Neural crest cell (in vitro differentiated cells): ENCODE results near the gene FOXK1. TPM values are rescaled to one million over a fixed set of nuclear protein-coding genes. Genes with fewer than 3 reads are reported as not detected.

Source experiments
- DNase-seq: peaks from one replicate; pipeline ENCODE4 v3.0.0; 2021; ENCODE audit warnings: low read depth, mixed read lengths, low spot score
- H3K27ac Mint-ChIP-seq: one replicate; pipeline ENCODE4 v1.8.0; 2021; ENCODE audit warnings: mild to moderate bottlenecking, mixed read lengths; ENCODE audit not compliant: unreplicated experiment
- H3K27me3 Mint-ChIP-seq: 2 replicates; pipeline ENCODE4 v1.8.0; 2021; ENCODE audit warnings: low read depth, mild to moderate bottlenecking, mixed read lengths
- H3K36me3 Mint-ChIP-seq: 2 replicates; pipeline ENCODE4 v1.8.0; 2021; ENCODE audit warnings: low read depth, mild to moderate bottlenecking, mixed read lengths
- H3K4me1 Mint-ChIP-seq: 2 replicates; pipeline ENCODE4 v1.8.0; 2021; ENCODE audit warnings: mixed read lengths
- H3K4me3 Mint-ChIP-seq: one replicate; pipeline ENCODE4 v1.8.0; 2021; ENCODE audit warnings: mild to moderate bottlenecking, mixed read lengths
- H3K9me3 Mint-ChIP-seq: 2 replicates; pipeline ENCODE4 v1.8.0; 2021; ENCODE audit warnings: mixed read lengths
- total RNA-seq: library from RNA; stranded (reverse); gene quantifications from 2 replicates; pipeline ENCODE4 v1.2.1, GENCODE V29; 2021
- TF ChIP-seq, protein P1 (sequence below): fragments of 200-600 bp; sonication (generic); conservative IDR thresholded peaks from 2 replicates; pipeline ENCODE4 v1.5.0; 2021; ENCODE audit warnings: antibody characterized with exemption, mild to moderate bottlenecking

Gene FOXK1
- total RNA-seq, 1 donor from 2014 or later: 29.1 TPM

DNA sequence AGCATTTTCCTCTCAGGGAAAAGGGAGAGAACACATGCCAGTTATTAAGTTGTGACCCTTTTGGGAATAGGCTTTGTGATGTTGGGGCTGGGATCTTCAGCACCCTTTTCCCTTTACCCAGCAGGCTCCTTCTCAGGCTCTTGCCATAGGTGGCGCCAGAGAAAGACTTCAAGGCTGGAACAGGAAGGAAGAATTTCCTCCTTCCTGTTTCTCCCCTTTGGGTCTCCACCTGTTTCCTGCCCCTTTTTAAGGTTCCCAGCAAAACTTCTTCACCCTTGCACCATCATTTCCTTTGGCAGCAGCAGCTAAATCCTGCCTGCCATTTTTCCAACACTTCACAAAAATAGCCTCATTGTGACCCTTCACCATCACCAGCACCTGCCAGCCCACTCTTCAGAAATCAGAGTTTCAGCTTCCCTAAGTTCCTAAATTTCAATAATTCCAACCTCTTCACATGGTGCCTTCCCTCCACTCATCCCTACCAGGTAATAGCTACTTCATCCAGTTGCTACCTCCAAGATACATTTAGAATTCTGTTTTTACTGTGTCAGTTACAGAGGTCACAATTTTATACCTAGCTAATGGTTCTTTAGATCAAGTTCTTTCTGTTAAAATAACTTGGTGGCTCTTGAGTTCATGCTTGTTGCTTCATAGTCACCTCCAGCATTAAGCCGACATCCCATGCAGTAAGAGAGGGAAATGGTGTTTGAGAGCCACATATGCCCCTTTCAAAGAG lies 22.4 kb upstream of the FOXK1 start:
- DNase-seq: no peak
- Mint-ChIP-seq H3K4me3 (no peak overlapping the region), H3K27me3 (no peaks in the 10 kb centered on the region), H3K4me1 (peaks cover 13% of the 10 kb centered on the region), H3K36me3 (peaks cover 15% of the 10 kb centered on the region), H3K9me3 (peaks cover 19% of the 10 kb centered on the region), H3K27ac (no peak overlapping the region)
- TF ChIP-seq, protein P1, sequence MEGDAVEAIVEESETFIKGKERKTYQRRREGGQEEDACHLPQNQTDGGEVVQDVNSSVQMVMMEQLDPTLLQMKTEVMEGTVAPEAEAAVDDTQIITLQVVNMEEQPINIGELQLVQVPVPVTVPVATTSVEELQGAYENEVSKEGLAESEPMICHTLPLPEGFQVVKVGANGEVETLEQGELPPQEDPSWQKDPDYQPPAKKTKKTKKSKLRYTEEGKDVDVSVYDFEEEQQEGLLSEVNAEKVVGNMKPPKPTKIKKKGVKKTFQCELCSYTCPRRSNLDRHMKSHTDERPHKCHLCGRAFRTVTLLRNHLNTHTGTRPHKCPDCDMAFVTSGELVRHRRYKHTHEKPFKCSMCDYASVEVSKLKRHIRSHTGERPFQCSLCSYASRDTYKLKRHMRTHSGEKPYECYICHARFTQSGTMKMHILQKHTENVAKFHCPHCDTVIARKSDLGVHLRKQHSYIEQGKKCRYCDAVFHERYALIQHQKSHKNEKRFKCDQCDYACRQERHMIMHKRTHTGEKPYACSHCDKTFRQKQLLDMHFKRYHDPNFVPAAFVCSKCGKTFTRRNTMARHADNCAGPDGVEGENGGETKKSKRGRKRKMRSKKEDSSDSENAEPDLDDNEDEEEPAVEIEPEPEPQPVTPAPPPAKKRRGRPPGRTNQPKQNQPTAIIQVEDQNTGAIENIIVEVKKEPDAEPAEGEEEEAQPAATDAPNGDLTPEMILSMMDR: no peak

DNA sequence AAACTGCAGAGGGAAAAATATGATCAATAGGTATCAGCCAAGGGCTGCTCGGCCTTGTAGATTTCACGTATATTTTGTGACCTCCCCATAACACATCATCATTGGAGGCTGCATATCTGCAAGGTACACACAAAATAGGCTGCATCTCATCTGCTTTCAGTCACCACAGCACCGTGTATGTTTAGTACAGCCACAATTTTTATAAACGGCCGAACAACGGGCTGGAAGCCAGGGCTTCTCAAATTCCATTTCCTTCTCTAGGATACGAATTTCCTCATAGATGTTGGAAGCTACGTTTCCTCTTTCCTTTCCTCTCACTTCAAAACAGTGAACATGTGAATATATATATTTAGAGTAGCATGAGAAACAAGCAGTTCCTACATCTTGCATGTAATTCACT lies 20.2 kb upstream of the FOXK1 start:
- Mint-ChIP-seq H3K27me3 (no peaks in the 10 kb centered on the region), H3K27ac (no peak overlapping the region), H3K4me3 (no peak overlapping the region), H3K9me3 (peaks cover 19% of the 10 kb centered on the region), H3K4me1 (peaks cover 4% of the 10 kb centered on the region), H3K36me3 (peaks cover 11% of the 10 kb centered on the region)
- DNase-seq: no peak
- TF ChIP-seq, protein P1: no peak

DNA sequence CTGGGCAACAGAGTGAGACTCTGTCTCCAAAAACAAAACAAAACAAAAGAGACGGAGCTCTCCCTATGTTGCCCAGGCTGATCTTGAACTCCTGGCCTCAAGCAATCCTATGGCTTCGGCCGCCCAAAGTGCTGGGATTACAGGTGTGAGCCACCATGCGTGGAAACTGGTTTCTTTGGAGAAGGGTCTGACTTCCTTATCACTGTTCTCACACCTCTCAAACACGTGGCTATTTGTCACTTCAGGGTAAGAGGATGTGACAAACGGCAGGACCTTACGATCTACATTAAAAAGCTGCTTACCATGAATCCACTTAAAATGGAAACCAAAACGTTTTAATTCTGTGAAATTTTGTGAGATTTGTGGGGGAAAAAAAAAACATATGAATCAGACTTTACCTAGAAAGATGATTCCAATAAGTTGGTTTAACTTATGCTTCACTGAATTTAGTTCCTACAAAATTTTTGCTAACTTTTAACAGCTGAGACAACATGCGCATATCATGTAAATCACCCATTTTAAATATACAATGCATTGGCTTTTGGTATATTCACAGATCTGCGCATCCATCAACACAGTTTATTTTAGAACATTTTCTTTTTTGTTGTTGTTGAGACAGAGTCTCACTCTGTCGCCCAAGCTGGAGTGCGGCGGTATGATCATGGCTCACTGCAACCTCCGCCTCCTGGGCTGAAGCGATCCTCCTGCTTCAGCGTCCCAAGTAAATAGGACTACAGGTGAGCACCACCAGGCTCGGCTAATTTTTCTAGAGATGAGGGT lies 18.7 kb upstream of the FOXK1 start:
- Mint-ChIP-seq H3K4me1 (peaks cover 4% of the 10 kb centered on the region), H3K27ac (no peak overlapping the region), H3K9me3 (peaks cover 9% of the 10 kb centered on the region), H3K27me3 (no peaks in the 10 kb centered on the region), H3K4me3 (no peak overlapping the region), H3K36me3 (peaks cover 3% of the 10 kb centered on the region)
- DNase-seq: no peak
- TF ChIP-seq, protein P1: no peak

DNA sequence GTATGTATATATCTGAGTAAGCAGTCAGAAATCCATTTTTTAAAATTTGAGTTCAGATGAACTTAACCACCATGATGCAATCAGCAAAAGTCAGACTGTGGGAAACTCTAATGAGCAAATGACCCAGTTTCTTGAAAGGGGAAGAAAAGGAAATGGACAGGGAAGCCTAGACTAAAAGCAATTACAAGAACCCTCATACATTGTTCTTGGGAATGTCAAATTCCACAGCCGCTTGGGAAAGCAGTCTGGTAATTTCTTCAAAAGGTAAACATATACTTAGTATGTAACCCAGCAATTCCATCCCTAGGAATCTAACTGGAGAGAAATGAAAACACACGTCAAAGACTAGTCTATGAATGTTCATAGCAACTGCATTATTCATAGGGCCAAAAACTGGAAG lies 16.4 kb upstream of the FOXK1 start:
- Mint-ChIP-seq H3K27me3 (no peaks in the 10 kb centered on the region), H3K36me3 (no peaks in the 10 kb centered on the region), H3K4me3 (no peak overlapping the region), H3K4me1 (peaks cover 7% of the 10 kb centered on the region), H3K27ac (no peak overlapping the region), H3K9me3 (no peaks in the 10 kb centered on the region)
- no peak for DNase-seq
- TF ChIP-seq, protein P1: no peak

DNA sequence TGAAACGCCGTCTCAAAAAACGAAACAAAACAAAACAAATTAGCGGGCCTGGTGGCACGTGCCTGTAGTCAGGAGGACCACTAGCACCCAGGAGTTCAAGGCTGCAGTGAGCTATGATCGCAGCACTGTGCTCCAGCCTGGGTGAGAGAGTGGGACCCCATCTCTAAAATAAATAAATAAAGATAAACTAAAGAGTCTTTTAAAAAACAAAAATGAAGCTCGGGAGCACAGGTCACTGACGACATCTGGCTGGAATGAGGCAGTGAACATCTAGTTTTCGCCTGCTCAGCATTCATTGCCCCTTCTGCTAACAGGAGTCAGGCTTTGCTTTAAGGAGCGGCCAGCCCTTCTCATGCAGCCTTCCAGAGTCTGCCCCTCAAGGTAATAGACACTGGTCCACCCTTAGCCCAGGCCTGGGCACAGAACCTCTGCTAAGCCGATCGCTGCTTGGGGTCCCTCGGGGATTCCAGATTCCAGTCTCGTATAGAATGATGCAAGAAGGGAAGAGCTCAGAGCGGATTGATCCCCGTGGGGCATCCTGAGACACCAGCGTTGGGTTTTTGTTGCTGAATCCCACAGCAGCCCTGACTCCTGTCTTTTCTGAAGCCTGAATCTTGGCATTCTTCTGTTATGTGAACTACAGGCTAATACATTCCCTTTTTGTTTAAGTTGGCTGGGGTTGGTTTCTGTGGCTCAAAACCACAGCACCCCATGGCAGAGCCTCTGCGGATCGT lies 14.2 kb upstream of the FOXK1 start:
- peaks cover 8% of the 10 kb centered on the region for H3K4me1 Mint-ChIP-seq
- no peaks in the 10 kb centered on the region for H3K27me3 Mint-ChIP-seq
- no peaks in the 10 kb centered on the region for H3K9me3 Mint-ChIP-seq
- TF ChIP-seq, protein P1: no peak
- peak overlapping the region; percentile 67 for H3K27ac Mint-ChIP-seq
- no peak overlapping the region for H3K4me3 Mint-ChIP-seq
- DNase-seq: no peak
- no peaks in the 10 kb centered on the region for H3K36me3 Mint-ChIP-seq
